ENCODE results near the gene OPCML.

DNA sequence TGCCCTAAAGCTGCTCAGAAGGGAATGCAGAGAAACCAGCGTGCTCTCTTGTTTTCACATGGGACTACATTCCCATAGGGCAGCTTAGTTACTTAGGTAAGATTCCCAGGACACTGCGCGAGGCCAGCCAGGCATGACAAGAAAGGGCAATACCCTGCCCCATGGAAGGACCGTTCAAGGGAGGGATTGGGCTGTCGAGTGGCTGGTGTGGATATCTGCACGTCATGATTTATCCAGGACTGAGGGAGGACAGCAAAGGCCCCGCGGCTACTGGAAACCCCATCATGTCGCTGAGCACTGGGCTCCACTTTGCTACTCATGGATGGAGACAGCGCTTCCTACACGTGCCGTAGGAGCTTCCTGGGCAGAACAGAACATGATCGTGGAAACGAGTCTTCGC, 169.4 kb downstream of the OPCML start:
- TF ChIP-seq, protein P1, sequence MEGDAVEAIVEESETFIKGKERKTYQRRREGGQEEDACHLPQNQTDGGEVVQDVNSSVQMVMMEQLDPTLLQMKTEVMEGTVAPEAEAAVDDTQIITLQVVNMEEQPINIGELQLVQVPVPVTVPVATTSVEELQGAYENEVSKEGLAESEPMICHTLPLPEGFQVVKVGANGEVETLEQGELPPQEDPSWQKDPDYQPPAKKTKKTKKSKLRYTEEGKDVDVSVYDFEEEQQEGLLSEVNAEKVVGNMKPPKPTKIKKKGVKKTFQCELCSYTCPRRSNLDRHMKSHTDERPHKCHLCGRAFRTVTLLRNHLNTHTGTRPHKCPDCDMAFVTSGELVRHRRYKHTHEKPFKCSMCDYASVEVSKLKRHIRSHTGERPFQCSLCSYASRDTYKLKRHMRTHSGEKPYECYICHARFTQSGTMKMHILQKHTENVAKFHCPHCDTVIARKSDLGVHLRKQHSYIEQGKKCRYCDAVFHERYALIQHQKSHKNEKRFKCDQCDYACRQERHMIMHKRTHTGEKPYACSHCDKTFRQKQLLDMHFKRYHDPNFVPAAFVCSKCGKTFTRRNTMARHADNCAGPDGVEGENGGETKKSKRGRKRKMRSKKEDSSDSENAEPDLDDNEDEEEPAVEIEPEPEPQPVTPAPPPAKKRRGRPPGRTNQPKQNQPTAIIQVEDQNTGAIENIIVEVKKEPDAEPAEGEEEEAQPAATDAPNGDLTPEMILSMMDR (conservative IDR thresholded peaks at IDR 0.05; ENCODE audit: low read depth, low read length) = no peak
- TF ChIP-seq EZH2 (IDR thresholded peaks at IDR 0.05; ENCODE audit: low read length, unreplicated experiment) (no peak), EZH2phosphoT487 (IDR thresholded peaks at IDR 0.05; ENCODE audit: borderline replicate concordance, low read length) (no peak)

Measured in PC-3 (cell line).